ENCODE measurements around the gene ARV1.
"Not testable (repeated sequence)": the region's sequence is repeated elsewhere in the genome, so short reads cannot be mapped to it uniquely, and the experiment has no call there.

Gene ARV1

GRCh38 chr1:231020139-231020601 lies 41.3 kb downstream of the ARV1 start:
- no peak for DNase-seq

- no peak for DNase-seq
Measured at GRCh38 chr1:231020816-231021215, 41.9 kb downstream of the ARV1 start.

- no peak for DNase-seq
Measured at GRCh38 chr1:231021540-231022031, 42.7 kb downstream of the ARV1 start.

GRCh38 chr1:231022543-231022942 lies 43.6 kb downstream of the ARV1 start:
- DNase-seq: not testable (repeated sequence)

GRCh38 chr1:231023150-231023549 lies 44.3 kb downstream of the ARV1 start:
- no peak for DNase-seq

- no peak for DNase-seq
Measured at GRCh38 chr1:231026576-231026975, 47.7 kb downstream of the ARV1 start.

- no peak for DNase-seq
Measured at GRCh38 chr1:231027136-231027925, 48.4 kb downstream of the ARV1 start.

GRCh38 chr1:231027971-231028370 lies 49.1 kb downstream of the ARV1 start:
- DNase-seq: no peak

- DNase-seq: no peak
Measured at GRCh38 chr1:231028682-231029081, 49.8 kb downstream of the ARV1 start.

- DNase-seq: not testable (repeated sequence)
Measured at GRCh38 chr1:231029247-231029646, 50.4 kb downstream of the ARV1 start.

GRCh38 chr1:231029841-231030240 lies 50.9 kb downstream of the ARV1 start:
- no peak for DNase-seq

GRCh38 chr1:231032963-231033362 lies 54.1 kb downstream of the ARV1 start:
- no peak for DNase-seq

- DNase-seq: no peak
Measured at GRCh38 chr1:231035799-231036198, 56.9 kb downstream of the ARV1 start.

- DNase-seq: no peak
Measured at GRCh38 chr1:231036416-231036815, 57.5 kb downstream of the ARV1 start.

- no peak for DNase-seq
Measured at GRCh38 chr1:231037585-231038517, 59.0 kb downstream of the ARV1 start.

- DNase-seq: peak; percentile 9
Measured at GRCh38 chr1:231039161-231040018, 60.5 kb downstream of the ARV1 start.

GRCh38 chr1:231040019-231040799 lies 61.3 kb downstream of the ARV1 start, which contains the start of gene FAM89A:
Gene FAM89A, minus strand, starts transcription at chr1:231040254. Its CDS starts 43 bp downstream, at chr1:231040211.
- peak; percentile 64 for DNase-seq

- DNase-seq: peak; percentile 5
Measured at GRCh38 chr1:231040800-231041718, 62.2 kb downstream of the ARV1 start.

- DNase-seq: no peak
Measured at GRCh38 chr1:231041719-231042261, 62.9 kb downstream of the ARV1 start.

- no peak for DNase-seq
Measured at GRCh38 chr1:231044588-231044987, 65.7 kb downstream of the ARV1 start.

Data from effector CD4-positive, alpha-beta T cell (primary cell).